HCT116 (cell line): ENCODE data around the gene TCP10L. TPM values are rescaled to one million over a fixed set of nuclear protein-coding genes. Genes with fewer than 3 reads are reported as not detected.
"Not testable (repeated sequence)": the region's sequence is repeated elsewhere in the genome, so short reads cannot be mapped to it uniquely, and the experiment has no call there.

Experiments
- ATAC-seq: fragments of 200-7000 bp; cut with Tn5 transposase; 2 replicates; pipeline ENCODE4 v1.9.1; 2020; ENCODE audit warnings: mild to moderate bottlenecking, moderate library complexity
- BruUV-seq: library from RNA; stranded (reverse); fragments of 400-500 nt; replicated peaks from 2 replicates; lab custom pipeline; 2021; lab: Mats Ljungman, UMichigan
- CTCF ChIA-PET: fragments of 300-600 bp; sonication (Branson Sonifier 250); formaldehyde crosslinking; loops from one replicate; lab custom pipeline; 2021; ENCODE audit warnings: antibody characterized with exemption; lab: Charles Lee
- POLR2A ChIA-PET: fragments of 300-600, 350-600 bp; sonication (Branson Sonifier 250); formaldehyde crosslinking; loops from one replicate; lab custom pipeline; 2021; ENCODE audit warnings: antibody characterized with exemption; lab: Charles Lee
- RAD21 ChIA-PET, 2 experiments: fragments of 300-600 bp; sonication (Branson Sonifier 250); formaldehyde crosslinking; loops; one replicate each; lab custom pipeline; 2023; ENCODE audit warnings: low total read pairs in 2 of 2; ENCODE audit not compliant: uncharacterized antibody in 2 of 2, unreplicated experiment in 2 of 2, low non-redundant PET in 1 of 2; lab: Charles Lee
- DNase-seq: peaks from one replicate; pipeline ENCODE4 v3.0.0-alpha.2; 2010; ENCODE audit warnings: low read depth, low spot score
- H2AFZ ChIP-seq: fragments of 200-600 bp; shearing (Covaris generic), sonication (generic); 2 replicates; pipeline ENCODE4 v1.6.1; 2017; ENCODE audit warnings: low read depth, mixed run types, mixed read lengths, antibody characterized with exemption, low read length; ENCODE audit not compliant: poor library complexity, severe bottlenecking
- H3K27ac ChIP-seq: 2 replicates; pipeline ENCODE4 v1.5.1; 2012; ENCODE audit warnings: low read depth, low read length
- H3K27me3 ChIP-seq: fragments of 200-600 bp; sonication (generic); 2 replicates; pipeline ENCODE4 v1.6.1; 2016; ENCODE audit warnings: mixed run types, low read length, mixed read lengths; ENCODE audit not compliant: insufficient read depth
- H3K36me3 ChIP-seq, 2 experiments: fragments of 200-500 bp in 1 of 2; fragments of 200-600 bp in 1 of 2; sonication (Bioruptor generic) in 1 of 2; sonication (generic) in 1 of 2; 2 replicates each; pipeline versions ENCODE4 v1.5.1 to v1.6.1; 2014 to 2016; ENCODE audit warnings: low read length in 2 of 2, inconsistent platforms in 1 of 2, mixed read lengths in 1 of 2, mixed run types in 1 of 2; ENCODE audit not compliant: insufficient read depth in 2 of 2, control insufficient read depth in 1 of 2
- H3K4me1 ChIP-seq, 2 experiments: fragments of 200-600 bp in 1 of 2; sonication (generic) in 1 of 2; 2 replicates each; pipeline versions ENCODE4 v1.5.1 to v1.6.1; 2012 to 2017; ENCODE audit warnings: low read length in 2 of 2, inconsistent platforms in 1 of 2, mild to moderate bottlenecking in 1 of 2, mixed read lengths in 1 of 2, mixed run types in 1 of 2, moderate library complexity in 1 of 2; ENCODE audit not compliant: insufficient read depth in 2 of 2, control insufficient read depth in 1 of 2
- H3K4me2 ChIP-seq: fragments of 200-600 bp; sonication (generic); 2 replicates; pipeline ENCODE4 v1.6.1; 2017; ENCODE audit warnings: mixed run types, low read length, mixed read lengths
- H3K4me3 ChIP-seq, 2 experiments: fragments of 200-600 bp in 1 of 2; sonication (generic) in 1 of 2; replicated peaks in 1 of 2; 2 replicates each; pipeline ENCODE4 v1.5.1; 2011 to 2016; ENCODE audit warnings: low read length in 2 of 2, control low read depth in 1 of 2, low read depth in 1 of 2, mild to moderate bottlenecking in 1 of 2, mixed read lengths in 1 of 2, mixed run types in 1 of 2
- H3K79me2 ChIP-seq: fragments of 200-600 bp; sonication (generic); 2 replicates; pipeline ENCODE4 v1.6.1; 2017; ENCODE audit warnings: mild to moderate bottlenecking, mixed run types, low read length, moderate library complexity, mixed read lengths; ENCODE audit not compliant: insufficient read depth
- H3K9ac ChIP-seq: fragments of 200-600 bp; sonication (generic); 2 replicates; pipeline ENCODE4 v1.6.1; 2016; ENCODE audit warnings: low read length, mixed read lengths
- H3K9me2 ChIP-seq: fragments of 200-600 bp; sonication (generic), shearing (Covaris generic); 2 replicates; pipeline ENCODE4 v1.6.1; 2017; ENCODE audit warnings: mixed run types, mild to moderate bottlenecking, moderate library complexity; ENCODE audit not compliant: insufficient read depth
- H3K9me3 ChIP-seq, 2 experiments: fragments of 200-500 bp in 1 of 2; fragments of 200-600 bp in 1 of 2; sonication (Bioruptor generic) in 1 of 2; sonication (generic) in 1 of 2; 2 replicates each; pipeline ENCODE4 v1.6.1; 2014 to 2017; ENCODE audit warnings: low read length in 2 of 2, mixed read lengths in 2 of 2, inconsistent platforms in 1 of 2, low read depth in 1 of 2, mild to moderate bottlenecking in 1 of 2, mixed run types in 1 of 2, moderate library complexity in 1 of 2; ENCODE audit not compliant: control insufficient read depth in 1 of 2, insufficient read depth in 1 of 2
- H4K20me1 ChIP-seq: fragments of 200-600 bp; sonication (generic), shearing (Covaris generic); 2 replicates; pipeline ENCODE4 v1.6.1; 2017; ENCODE audit warnings: mixed run types, mild to moderate bottlenecking, moderate library complexity; ENCODE audit not compliant: insufficient read depth
- RAD21 ChIP-seq: IDR thresholded peaks from 2 replicates; pipeline ENCODE4 v1.6.1; 2012; ENCODE audit warnings: low read depth, mild to moderate bottlenecking
- SRF ChIP-seq: IDR thresholded peaks from 2 replicates; pipeline ENCODE4 v1.6.1; 2012; ENCODE audit warnings: low read depth
- intact Hi-C: fragments of 100-400 bp; cut with micrococcal nuclease; formaldehyde crosslinking; loops from 2 replicates; pipeline ENCODE4 v1.10.0; 2022
- total RNA-seq: library from RNA; stranded (reverse); gene quantifications from one replicate; pipeline ENCODE4 v1.2.1, GENCODE V29; 2021; ENCODE audit not compliant: unreplicated experiment
- TF ChIP-seq, protein P1 (sequence below), 3 experiments: fragments of 200-600 bp in 1 of 3; sonication (generic) in 1 of 3; IDR thresholded peaks in 2 of 3; conservative IDR thresholded peaks in 1 of 3; 2 replicates each; pipeline ENCODE4 v1.5.1; 2012 to 2017; ENCODE audit warnings: low read depth in 2 of 3, low read length in 2 of 3, antibody characterized with exemption in 1 of 3, borderline replicate concordance in 1 of 3, control low read depth in 1 of 3, mild to moderate bottlenecking in 1 of 3, mixed read lengths in 1 of 3, mixed run types in 1 of 3, moderate library complexity in 1 of 3; ENCODE audit not compliant: insufficient read depth in 1 of 3

The TCP10L gene
- total RNA-seq, 1 experiment from 2014 or later, result 0.07 TPM

DNA sequence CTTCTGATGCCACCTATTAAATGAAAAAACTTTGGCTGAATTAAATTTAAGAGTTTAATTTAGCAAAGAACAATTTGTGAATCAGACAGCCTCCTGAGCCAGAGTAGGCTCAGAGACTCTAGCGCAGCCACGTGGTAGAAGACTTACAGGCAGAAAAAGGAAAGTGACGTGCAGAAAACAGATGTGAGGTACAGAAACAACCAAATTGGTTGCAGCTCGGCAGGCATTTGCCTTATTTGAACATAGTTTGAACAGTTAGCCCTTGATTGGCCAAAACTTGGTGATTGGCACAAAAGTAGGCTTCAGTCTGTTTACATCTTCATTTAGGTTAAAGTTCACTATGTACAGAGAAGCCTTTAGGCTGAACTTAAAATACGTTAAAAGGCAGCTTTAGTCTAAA, 22.9 kb downstream of the TCP10L start:
- Histone ChIP-seq H3K36me3 (no peaks in the 10 kb centered on the region), H4K20me1 (no peaks in the 10 kb centered on the region), H3K79me2 (no peaks in the 10 kb centered on the region), H3K4me3 (no peak overlapping the region), H3K27ac (no peak overlapping the region), H3K27me3 (no peaks in the 10 kb centered on the region), H3K4me1 (no peaks in the 10 kb centered on the region), H3K9me3 (no peaks in the 10 kb centered on the region; a peak in 1 of 4 replicates), H3K4me2 (no peak overlapping the region), H3K9ac (no peak overlapping the region), H2AFZ (no peak overlapping the region), H3K9me2 (no peaks in the 10 kb centered on the region)
- DNase-seq (no peak), ATAC-seq (no peak)
- ChIA-PET CTCF (no interaction called here), POLR2A (no interaction called here), RAD21 (no interaction called here)
- no TSS peak for BruUV-seq
- TF ChIP-seq SRF (no peak), RAD21 (0 out of 2 replicates have a peak, but pooled peaks have one; percentile 15)
- TF ChIP-seq, protein P1, sequence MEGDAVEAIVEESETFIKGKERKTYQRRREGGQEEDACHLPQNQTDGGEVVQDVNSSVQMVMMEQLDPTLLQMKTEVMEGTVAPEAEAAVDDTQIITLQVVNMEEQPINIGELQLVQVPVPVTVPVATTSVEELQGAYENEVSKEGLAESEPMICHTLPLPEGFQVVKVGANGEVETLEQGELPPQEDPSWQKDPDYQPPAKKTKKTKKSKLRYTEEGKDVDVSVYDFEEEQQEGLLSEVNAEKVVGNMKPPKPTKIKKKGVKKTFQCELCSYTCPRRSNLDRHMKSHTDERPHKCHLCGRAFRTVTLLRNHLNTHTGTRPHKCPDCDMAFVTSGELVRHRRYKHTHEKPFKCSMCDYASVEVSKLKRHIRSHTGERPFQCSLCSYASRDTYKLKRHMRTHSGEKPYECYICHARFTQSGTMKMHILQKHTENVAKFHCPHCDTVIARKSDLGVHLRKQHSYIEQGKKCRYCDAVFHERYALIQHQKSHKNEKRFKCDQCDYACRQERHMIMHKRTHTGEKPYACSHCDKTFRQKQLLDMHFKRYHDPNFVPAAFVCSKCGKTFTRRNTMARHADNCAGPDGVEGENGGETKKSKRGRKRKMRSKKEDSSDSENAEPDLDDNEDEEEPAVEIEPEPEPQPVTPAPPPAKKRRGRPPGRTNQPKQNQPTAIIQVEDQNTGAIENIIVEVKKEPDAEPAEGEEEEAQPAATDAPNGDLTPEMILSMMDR (IDR thresholded peaks at IDR 0.05 in 2 of 3, conservative IDR thresholded peaks at IDR 0.05 in 1 of 3; ENCODE audit: borderline replicate concordance in 1 of 3, insufficient read depth in 1 of 3, low read depth in 2 of 3, low read length in 2 of 3), result peak in 2 of 3 experiments; percentile 6 to 8; a peak in 1 of 6 replicates
- intact Hi-C loops, result no loop called here

DNA sequence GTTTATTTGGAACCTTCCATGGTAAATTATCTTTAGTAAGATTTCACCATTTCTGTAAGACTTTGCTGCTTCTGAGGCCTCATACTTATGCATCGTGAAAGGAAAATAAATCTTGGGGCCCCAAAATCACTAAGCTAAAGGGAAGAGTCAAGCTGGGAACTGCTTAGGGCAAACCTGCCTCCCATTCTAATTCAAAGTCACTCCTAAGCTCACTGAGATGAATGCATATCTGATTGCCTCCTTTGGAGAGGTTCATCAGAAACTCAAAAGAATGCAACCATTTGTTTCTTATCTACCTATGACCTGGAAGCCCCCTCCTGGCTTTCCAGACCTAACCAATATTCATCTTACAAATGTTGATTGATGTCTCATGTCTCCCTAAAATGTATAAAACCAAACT, 23.8 kb downstream of the TCP10L start:
- H3K27ac ChIP-seq, H3K9me2 ChIP-seq, BruUV-seq, H2AFZ ChIP-seq, DNase-seq, H4K20me1 ChIP-seq, H3K36me3 ChIP-seq, H3K79me2 ChIP-seq, intact Hi-C loops, RAD21 ChIA-PET, ATAC-seq, H3K9ac ChIP-seq, H3K9me3 ChIP-seq, H3K4me2 ChIP-seq, H3K4me3 ChIP-seq, H3K4me1 ChIP-seq, POLR2A ChIA-PET, H3K27me3 ChIP-seq: not testable (repeated sequence)
- CTCF ChIA-PET, result interaction anchor here (1.9 kb wide), 1 partner anchor 8 kb away, joined by 6 read pairs; no protein-coding TSS in a partner anchor
